NCI-H1694 treated with DMSO at 0.1 percent for 48 hours (cell line): ENCODE measurements around the gene BCL6.

Experiments used
- DNase-seq: peaks from one replicate; lab custom pipeline; 2025; lab: John Stamatoyannopoulos, UW

Gene BCL6

DNA sequence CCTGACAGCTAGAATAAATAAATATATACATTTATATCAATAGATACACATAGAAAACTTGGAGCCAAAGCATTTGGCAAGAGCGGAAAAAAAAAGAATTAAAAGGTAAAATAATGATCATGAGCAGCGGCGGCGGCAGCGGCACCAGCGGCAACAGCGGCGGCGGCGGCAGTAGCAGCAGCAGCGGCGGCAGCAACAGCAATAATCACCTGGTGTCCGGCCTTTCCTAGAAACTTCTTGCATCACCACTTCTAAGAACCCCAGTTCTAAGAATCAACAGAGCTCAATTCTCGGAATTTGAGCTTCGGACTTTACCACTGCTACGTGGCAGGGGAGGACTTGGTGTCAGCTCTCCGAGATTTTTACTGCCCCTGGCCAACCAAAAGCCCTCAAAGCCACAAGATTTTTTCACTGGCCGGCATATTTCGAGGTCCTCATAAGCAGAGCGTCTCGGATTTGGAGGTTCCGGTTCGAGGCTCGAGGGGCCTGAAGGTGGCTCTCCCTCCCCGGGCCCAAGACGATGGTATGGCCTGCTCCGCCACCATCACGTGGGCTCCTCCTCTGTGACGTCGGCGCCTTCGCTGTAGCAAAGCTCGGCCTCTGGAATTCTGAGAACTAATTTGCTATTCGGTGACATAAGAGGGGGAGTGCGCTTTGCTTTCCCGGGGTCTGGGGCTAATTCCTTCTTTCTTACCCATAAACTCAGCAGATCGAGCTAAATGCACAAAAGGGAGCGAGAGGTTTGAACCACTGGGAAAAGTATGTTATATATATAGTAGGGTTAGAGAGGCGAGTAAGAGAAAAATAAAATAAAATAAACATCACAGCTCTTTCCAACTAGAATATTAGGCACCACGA is at the start of gene BCL6:
Gene BCL6, minus strand, starts transcription at position 268 of the 858 bp plus-strand sequence. CDS start 11,775 bp downstream, outside the sequence.
- peak; percentile 95 for DNase-seq

DNA sequence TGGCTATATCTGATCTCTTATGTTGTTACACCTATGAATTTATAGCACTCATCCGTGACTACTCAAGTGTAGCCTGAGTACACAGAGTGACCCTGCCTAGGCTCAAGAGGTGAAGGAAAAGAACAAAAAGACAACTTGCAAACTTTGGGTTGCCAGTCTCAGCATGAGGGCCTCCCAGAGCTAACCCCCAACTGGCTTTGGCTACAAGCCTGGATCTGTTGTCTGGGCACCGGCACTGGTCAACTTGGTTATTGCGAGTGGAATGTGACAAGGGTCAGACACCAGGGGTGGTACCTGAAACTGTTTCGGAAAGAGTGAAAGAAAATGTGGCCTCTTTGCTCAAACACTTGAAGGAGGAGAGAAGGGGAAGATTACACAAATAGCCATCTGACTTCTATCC is 49.5 kb upstream of the BCL6 start:
- no peak for DNase-seq

DNA sequence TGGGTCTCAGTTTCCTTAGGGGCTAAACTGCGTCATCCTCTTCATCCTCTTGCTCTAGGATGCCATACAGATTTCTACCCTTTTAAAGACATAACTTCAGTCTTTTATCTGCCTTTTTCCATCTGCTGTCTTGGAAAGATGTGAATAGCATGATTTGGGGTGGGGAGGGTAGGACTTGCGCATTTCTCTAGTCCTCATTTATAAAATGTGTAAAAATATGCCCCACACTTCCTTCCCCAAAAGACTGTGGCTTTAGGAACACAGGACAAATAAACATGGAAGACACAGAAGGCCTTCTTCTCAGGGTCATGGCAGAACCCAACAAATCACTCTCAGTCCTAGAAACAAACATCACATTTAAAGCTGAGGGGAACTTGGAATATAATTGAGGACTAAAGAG is 48.4 kb upstream of the BCL6 start:
- no peak for DNase-seq

DNA sequence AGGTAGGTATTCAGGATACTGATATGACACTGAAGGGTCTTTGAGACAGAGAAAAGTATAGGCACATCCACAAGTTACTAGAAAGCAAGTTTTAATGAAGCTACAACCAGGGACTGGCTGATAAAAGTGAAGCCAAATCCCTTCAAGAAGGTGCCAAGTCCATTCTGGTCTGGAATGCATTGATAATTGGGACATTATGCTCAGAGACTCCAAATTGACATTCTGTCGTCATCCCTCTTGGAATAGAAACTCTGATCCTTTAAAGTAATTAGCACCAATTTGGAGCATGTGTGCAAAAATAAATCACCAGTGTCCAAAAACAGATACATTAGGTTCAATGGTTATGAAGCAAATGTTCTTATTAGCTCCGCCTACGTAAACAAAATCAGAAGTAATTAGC is 47.3 kb upstream of the BCL6 start:
- no peak for DNase-seq

DNA sequence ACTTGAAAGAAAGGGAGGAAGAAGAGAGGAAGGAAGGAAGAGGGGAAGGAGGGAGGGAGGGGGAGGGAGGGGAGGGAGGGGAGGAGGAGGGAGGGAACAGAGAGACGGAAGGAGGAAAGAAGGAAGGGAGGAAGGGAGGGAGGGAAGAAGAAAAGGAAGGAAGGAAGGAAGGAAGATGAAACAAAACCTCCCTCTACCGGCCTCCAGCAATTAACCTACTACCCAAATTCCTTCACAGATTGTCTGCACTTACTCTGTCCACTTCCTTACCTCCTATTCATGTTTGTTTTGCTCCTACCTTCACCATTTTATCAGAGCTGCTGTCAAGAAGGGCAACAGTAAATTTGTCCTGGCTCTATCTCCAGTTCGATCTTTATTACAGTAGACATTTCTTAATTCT is 44.6 kb upstream of the BCL6 start:
- DNase-seq = no peak

DNA sequence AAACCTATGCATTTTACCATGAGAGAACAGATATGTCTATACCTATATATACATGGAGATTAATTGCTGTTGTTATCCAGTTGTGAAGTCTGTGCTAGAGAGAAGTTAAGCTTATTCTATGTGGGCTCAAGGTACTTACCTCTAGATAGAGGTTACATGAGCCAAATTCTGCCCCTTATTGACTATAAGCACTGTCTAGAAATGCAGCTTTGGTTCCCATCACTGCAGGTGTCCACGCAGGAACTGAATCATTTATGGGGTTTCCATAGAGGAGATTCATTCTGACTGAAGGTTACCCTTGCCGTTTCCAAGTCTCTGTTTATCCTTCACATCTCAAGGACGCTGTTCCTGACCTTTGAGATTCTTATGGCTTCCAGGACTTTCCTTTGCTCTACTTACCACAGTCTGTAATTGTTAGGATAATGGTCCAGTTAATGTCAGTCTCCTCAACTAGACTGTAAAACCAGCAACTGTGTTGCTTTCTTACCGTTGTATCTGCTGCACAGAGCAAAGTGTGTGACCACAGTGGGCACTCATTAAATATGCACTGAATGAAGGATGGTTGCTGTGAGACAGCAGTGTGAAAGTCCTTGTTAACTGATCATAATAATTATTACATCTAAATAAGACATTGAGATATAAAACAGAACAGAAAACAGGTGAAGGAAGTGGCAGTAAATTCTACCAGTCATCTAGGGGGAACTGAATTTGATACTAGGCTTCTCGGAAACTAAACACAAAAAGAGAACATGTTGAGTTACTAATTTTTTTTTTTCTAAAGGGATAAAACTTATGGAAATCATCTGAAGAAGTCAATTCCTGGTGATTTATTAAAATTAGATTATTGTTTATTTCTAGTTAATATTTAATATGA is 44.0 kb upstream of the BCL6 start:
- no peak for DNase-seq

DNA sequence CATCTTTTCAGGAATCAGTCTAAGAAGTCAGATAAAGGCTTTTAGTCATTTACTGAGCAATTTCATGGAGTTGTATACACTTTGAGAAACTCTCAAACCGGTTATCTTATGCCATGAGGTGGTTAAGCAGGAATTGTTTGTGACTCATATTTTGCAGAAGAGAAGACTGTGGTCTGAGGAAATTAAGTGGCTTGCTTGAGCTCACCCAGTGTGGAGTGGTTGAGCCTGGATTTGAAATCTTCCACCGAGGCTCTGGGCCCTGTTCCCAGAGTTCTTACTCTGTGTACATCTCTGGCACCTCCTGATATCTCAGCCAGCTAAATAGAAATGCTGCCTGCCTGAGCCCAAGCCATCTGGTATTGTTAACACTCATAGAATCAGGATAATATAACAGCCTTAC is 37.8 kb upstream of the BCL6 start:
- peak; percentile 51 for DNase-seq

DNA sequence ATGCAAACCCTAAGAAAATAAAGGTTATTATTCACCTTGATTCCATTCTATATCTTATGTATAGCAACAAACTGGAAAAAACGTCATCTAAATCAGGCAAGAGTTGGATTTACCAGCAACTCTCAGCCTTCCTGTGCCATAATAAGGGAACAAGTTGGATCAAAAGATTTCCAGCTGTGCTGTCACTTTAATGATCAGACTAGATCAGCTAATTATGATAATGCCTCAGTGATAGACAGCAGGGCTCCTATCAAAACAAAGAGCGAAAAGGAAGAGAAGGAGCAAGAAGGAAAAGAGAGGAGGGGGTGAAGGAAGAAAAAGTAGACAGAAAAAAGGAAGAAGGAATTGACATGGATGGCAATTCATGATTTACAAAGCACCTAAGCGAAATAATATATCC is 36.7 kb upstream of the BCL6 start:
- no peak for DNase-seq

DNA sequence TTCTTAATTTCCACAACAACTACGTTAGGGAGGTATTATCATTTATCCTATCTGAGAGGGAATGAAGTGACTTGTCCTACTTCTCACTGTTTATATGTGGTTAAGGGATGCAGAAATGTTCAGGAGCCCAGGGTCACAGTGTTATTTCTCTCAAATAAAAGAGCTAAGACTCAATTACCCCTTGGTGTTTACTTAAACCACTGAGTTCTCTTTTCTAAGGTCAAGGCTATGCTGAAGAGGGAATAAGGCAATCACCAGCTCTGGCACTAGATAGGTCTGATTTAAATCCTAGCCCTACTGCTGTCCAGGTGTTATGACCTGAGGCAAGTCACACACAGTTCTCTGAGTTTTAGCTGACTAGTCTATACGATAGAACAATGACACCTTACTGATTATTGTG is 35.7 kb upstream of the BCL6 start:
- no peak for DNase-seq

DNA sequence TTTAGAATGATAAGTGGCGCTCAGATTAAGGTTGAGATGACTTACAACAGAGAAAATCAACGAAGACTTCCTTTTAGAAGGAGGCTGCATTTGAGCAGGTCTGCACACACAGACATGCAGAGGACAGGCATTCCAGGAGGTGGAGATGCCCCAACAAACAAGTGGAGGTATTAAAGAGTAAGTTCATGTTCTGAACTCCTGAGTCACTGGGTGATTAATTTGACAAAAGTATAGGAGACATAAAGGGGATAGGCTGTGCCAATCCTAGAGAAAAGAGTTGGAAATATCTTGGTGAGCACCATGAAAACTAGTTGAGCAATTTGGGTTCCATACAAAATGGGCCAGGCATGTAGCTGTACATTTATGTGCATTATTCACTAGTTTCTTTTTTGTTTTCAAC is 33.5 kb upstream of the BCL6 start:
- DNase-seq = no peak

DNA sequence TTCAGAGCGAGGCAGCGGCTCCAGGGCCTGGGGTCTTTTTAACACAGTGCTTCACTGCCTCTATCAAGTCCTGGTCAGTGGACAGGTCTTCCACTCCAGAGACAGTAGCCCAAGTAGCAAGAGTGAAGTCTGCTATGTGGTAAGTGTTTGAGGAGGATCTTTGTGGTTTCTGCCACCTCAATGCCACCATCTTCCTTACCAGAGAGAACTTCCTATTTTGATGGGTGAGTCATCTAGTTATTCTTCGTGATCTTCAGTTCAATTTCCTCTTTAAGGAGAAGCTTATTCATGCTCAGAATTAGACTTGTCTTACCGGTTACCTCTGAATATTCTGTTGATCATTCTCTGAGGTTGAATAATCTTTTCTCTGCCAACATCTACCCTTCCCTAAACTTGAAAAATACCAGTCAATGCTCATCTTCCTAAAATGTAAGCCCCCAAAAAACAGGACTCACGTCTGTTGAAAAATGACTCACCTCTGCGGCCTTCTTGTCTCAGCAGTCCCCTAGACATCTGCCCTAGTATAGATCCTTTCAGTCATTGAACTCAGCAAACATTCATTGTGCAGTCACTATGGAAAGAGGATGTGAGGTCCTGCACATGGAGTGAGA is 32.2 kb upstream of the BCL6 start:
- DNase-seq = no peak

DNA sequence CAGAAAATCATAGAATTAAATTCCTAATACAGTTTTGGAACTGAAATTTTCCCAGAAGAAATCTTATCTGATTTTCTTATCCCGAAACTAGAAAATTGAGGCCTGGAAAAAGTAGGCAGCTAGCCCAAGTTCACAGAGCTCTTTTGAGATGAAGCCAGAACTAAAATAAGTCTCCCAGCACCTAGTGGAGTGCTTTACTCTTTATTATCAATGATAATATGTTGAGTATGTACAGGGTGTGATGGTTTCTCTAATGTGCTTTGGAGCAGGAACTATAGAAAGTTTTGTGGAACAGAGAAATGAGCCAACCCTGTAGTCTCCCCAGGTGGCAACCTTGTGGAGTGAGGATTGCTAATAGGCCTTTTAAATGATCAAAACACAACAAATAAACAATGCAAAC is 30.3 kb upstream of the BCL6 start:
- DNase-seq = no peak

DNA sequence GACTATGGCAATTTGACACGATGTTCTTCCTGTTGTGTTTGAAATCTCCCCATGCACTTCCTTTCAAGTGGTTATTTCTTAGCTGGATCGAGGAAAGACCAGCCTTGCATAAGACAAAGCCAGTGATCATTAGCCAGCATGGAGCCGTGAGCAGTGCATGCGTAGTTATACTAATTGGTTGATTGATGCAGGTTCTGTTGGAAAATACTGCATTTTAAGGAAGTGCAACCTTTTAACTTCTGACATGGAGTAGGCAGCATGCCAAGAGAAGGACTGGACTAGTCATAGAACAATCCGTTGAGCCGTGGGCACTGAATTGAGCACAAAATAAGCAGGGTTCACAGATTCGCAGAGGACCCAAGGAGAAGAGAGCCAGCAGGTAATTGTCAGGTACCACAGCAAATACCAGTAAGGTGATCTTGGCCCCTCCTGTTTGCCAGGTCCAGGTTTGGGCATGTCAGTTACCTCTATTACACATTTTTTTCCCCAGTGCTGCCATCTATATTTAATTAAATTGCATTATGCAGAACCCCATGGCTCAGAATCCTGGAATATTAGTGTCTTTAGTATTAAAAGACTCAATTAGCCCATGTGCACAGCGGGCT is 29.0 kb upstream of the BCL6 start:
- DNase-seq = no peak

DNA sequence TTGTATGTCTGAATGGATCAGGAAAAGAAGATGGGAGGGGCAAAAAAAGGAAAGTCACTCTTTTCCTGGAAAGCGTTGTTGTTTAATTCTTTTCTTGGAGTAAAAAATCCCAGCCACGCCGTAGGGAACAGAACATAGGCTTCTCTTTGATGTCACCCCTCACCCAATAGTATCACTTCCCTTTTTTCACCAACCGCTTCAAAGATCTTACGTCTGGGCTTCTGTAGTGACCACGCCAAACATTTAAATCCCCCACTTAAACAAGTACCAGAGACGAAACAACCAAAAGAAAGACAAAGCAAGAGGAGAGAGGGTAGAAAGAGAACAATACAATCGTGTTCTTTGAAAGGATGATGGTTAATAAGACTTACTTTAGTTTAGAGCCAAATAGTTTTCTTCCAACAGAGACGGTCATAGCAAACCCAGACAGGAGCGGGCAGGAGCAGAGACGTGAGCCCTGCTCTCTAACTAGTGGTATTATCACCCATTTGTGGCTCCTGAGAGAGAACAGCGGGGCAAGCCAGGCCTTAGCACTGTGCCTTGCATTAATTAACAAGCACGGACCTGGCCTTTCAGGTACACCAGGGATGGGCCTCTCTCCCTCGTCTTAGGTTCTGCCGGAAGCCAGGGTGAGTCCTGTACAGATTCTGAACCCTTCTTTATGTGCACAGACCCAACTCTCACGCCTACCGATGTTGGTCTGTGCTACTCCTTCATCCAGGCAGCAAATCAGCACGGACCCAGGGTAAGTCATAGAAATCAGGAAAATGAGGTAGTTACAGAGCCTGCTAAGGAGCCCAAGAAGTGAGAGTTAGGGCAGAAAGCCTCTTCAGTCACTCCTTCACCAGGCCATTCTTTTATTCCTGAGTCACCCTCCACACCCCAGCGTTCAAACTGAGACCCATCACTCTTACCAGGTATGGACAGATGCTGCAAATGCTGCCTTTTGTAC is 28.2 kb upstream of the BCL6 start:
- DNase-seq = no peak

DNA sequence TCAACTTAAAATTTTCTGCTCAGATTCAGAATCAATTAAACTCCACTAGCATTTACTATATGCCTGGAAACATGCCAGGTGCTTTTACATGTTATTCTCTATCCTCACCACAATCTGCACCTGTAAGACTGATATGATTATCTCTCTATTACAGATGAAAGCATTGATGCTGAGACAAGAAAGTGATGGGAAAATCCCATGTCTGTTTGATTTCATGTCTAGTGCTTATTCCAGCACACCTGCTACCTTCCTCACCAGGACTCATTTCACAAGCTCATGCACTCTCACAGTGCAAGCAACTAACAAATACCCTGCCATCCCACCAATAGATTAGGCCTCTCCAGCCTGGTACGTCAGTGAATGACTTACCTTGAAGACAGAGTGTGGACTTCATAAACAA is 25.0 kb upstream of the BCL6 start:
- DNase-seq = peak; percentile 82

DNA sequence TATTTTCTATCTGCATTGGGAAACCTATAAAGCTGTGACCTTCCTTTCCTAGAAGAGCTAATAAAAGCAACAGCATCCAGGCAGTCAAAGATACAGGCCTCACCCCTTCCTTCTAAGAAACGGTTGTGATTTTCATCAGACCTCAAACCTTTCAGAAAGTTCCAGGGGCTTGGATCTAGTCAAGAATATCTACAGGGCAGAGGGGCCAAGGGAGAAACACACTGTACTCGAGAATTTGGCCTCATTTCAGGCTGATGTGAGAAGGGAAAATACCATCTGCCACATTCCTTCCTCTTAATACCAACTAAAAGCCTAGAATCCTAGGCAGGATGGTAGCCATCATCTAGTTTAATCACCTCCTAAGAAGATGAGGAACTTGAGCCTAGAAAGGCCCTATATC is 24.5 kb upstream of the BCL6 start:
- peak; percentile 82 for DNase-seq

DNA sequence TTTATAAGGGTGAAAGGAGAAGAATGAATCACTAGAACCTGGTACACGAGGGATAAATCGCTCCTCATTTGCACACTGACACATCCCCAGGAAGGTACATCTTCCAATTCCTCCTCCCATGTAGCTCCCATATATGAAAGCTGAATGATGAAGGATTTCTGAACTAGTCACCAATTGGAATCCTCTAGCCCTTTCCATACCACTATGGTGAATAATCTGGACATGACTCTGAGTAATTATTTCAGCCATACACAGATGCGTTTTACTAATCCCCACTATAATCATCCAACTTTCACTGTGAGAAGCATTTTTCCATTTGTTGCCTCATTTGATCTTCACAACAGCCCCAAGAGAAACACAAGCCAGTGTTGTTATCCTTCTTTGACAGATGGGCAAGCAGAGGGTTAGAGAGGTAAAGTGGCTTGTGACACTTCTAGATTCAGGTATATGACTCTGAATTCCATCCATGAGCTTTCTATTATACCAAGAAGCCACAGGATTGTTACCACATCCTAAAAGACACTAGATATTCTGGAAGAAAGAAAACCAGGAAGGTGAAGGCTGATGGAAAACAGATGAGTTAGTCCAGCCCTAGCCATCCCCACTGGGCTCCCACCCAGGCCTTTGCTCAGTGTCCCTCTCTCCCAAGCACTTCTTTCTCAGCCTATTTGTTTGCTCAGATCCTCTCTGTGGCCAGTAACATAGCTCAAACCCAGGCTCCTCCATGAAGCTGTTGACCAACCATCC is 22.2 kb upstream of the BCL6 start:
- no peak for DNase-seq

DNA sequence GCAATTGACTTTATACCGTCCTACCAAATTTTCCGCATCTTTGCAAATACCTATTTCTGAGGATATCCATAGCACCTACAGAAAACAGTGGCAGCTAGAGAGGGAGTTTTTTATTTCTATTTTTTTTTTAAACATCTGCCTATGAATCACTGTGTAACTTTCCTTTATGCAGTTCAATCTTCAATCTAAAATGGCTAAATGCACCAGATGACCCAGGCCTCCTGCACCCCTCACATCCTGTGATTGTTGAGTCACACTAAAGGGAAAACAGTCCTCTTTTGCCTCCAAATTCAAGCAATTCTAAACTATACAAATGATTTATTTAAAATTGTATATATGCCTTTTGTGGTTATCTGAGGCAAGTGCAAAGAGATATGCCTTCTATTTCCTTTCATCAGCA is 20.1 kb upstream of the BCL6 start:
- no peak for DNase-seq

DNA sequence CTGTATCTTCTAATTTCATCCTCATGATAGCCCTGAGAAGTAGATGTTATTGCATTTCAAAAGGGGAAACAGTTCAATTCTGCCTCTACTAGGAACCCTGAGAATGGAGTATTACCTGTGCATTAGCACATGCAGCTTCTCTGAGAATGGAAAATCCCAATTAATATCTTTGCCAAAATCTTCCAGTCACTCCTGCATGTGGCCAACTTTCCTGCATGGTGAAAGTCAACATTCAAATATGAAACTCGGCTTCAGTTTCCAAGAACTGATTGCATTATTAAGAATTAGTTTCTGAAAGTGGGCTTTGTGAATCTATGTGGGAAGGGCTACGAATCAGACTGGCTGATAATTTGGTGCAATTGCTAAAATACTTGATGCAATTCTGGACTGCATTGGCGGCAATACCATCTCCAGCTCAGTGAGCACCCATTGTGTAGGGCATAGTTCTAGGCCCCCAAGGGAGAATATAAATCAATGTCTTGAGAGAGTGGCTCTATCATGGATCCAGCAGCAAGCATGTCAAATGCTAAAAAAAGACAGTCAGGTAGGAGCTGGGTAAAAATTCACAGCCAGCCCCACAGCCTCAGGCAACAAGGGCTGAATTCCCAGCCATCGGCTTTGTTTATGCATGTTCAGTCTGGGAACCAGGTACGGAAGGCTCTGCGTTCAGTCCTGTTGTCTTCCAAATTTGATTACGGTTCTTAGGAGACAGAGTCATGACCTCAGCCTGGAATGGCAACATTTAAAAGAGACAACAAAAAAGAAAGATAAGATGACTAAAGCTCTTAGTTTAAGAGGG is 18.8 kb upstream of the BCL6 start:
- no peak for DNase-seq

DNA sequence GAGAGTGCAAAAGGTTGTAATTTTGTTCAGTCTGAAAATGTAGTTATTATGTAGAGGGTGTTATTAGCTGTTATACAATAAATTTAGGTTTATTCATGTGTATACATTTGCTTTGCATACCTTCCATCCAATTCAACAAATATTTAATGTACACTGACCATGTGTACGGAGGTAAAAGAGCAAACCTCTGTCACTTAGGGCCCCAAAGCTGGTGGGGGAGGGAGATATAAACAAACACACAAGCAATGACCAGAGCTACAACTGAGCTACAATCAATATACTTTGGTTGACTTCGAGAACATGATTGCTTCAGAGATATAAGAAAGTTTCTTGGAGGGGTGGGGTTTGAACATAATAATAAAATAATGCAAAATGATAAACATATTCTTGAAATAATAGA is 17.5 kb upstream of the BCL6 start:
- DNase-seq = no peak
